Mesodermal cell (in vitro differentiated cells): Measurements from ENCODE around the gene SFT2D2.

Experiments
- H3K27ac ChIP-seq: 2 replicates; pipeline ENCODE4 v1.7.0; 2013; ENCODE audit warnings: mild to moderate bottlenecking, low read depth, low read length, moderate library complexity; ENCODE audit not compliant: severe bottlenecking
- H3K36me3 ChIP-seq: 2 replicates; pipeline ENCODE4 v1.7.1; 2013; ENCODE audit warnings: mild to moderate bottlenecking, low read length, moderate library complexity; ENCODE audit not compliant: control insufficient read depth, insufficient read depth
- H3K4me1 ChIP-seq: one replicate; pipeline ENCODE4 v1.7.1; 2013; ENCODE audit warnings: mild to moderate bottlenecking, low read length; ENCODE audit not compliant: insufficient read depth, control insufficient read depth, poor library complexity, severe bottlenecking
- H3K4me3 ChIP-seq: 2 replicates; pipeline ENCODE4 v1.7.0; 2013; ENCODE audit warnings: low read length, control low read depth, mild to moderate bottlenecking; ENCODE audit not compliant: insufficient read depth, poor library complexity, severe bottlenecking; ENCODE audit errors: extremely low read depth
- H3K9me3 ChIP-seq: 2 replicates; pipeline ENCODE4 v1.7.1; 2013; ENCODE audit warnings: mild to moderate bottlenecking, low read length, moderate library complexity; ENCODE audit not compliant: control insufficient read depth
- WGBS, 2 experiments: methylation state at CpG; one replicate each; pipeline ENCODE4 v1.1.5; 2013; ENCODE audit warnings: missing lambda C conversion rate in 2 of 2; ENCODE audit not compliant: insufficient coverage in 2 of 2; 5-methylcytosine and 5-hydroxymethylcytosine counted together

Gene SFT2D2

GRCh38 chr1:168265596-168265995 lies 39.8 kb downstream of the SFT2D2 start:
- Histone ChIP-seq H3K4me3 (no peak overlapping the region), H3K27ac (no peak overlapping the region), H3K4me1 (no peaks in the 10 kb centered on the region), H3K36me3 (peaks cover 28% of the 10 kb centered on the region), H3K9me3 (peaks cover 5% of the 10 kb centered on the region)
- no CpG with 5 or more reads among the region's 1 CpG for WGBS, 2 experiments

GRCh38 chr1:168266644-168267186 lies 40.9 kb downstream of the SFT2D2 start:
- WGBS, 2 experiments: 90 to 95% methylated on average over 6 of the region's 6 CpGs
- H3K27ac ChIP-seq: no peak overlapping the region
- H3K4me3 ChIP-seq: no peak overlapping the region
- peaks cover 28% of the 10 kb centered on the region for H3K36me3 ChIP-seq
- peaks cover 5% of the 10 kb centered on the region for H3K9me3 ChIP-seq
- no peaks in the 10 kb centered on the region for H3K4me1 ChIP-seq

- Histone ChIP-seq H3K36me3 (no peaks in the 10 kb centered on the region), H3K9me3 (no peaks in the 10 kb centered on the region), H3K4me1 (no peaks in the 10 kb centered on the region), H3K4me3 (no peak overlapping the region), H3K27ac (no peak overlapping the region)
- 100% methylated on average over 1 of the region's 1 CpG; no CpG with 5 or more reads in 1 of the 2 experiments for WGBS, 2 experiments
Observed at GRCh38 chr1:168271636-168272035, 45.8 kb downstream of the SFT2D2 start.

- WGBS, 2 experiments: no CpG with 5 or more reads among the region's 1 CpG
- no peaks in the 10 kb centered on the region for H3K9me3 ChIP-seq
- no peak overlapping the region for H3K27ac ChIP-seq
- H3K36me3 ChIP-seq: no peaks in the 10 kb centered on the region
- no peaks in the 10 kb centered on the region for H3K4me1 ChIP-seq
- no peak overlapping the region for H3K4me3 ChIP-seq
Observed at GRCh38 chr1:168273575-168273974, 47.8 kb downstream of the SFT2D2 start.

- no peaks in the 10 kb centered on the region for H3K9me3 ChIP-seq
- H3K4me3 ChIP-seq: no peak overlapping the region
- H3K27ac ChIP-seq: no peak overlapping the region
- H3K36me3 ChIP-seq: no peaks in the 10 kb centered on the region
- 94 to 100% methylated on average over 1 of the region's 1 CpG for WGBS, 2 experiments
- H3K4me1 ChIP-seq: no peaks in the 10 kb centered on the region
Observed at GRCh38 chr1:168279253-168279652, 53.4 kb downstream of the SFT2D2 start.

GRCh38 chr1:168280296-168280927 lies 54.6 kb downstream of the SFT2D2 start, which contains the start of gene TBX19:
TSS of gene TBX19 (plus strand) at chr1:168280877. CDS start at chr1:168281091, 214 bp downstream.
- Histone ChIP-seq H3K4me1 (no peaks in the 10 kb centered on the region), H3K36me3 (no peaks in the 10 kb centered on the region)
- 93 to 96% methylated on average over 3 to 4 of the region's 7 CpGs for WGBS, 2 experiments

GRCh38 chr1:168281603-168282325 lies 56.0 kb downstream of the SFT2D2 start:
- H3K4me3 ChIP-seq: no peak overlapping the region
- WGBS, 2 experiments: 92 to 95% methylated on average over 4 to 8 of the region's 11 CpGs
- no peaks in the 10 kb centered on the region for H3K36me3 ChIP-seq
- H3K4me1 ChIP-seq: no peaks in the 10 kb centered on the region
- no peaks in the 10 kb centered on the region for H3K9me3 ChIP-seq
- H3K27ac ChIP-seq: no peak overlapping the region

More at GRCh38 chr1:168280296-168280927, 54.6 kb downstream of the SFT2D2 start, which contains the start of gene TBX19:
- Histone ChIP-seq H3K4me3 (no peak within 1 kb of the TSS), H3K9me3 (no peaks in the 10 kb centered on the region), H3K27ac (no peak within 1 kb of the TSS)

- Histone ChIP-seq H3K27ac (no peak overlapping the region), H3K9me3 (no peaks in the 10 kb centered on the region), H3K4me1 (no peaks in the 10 kb centered on the region), H3K36me3 (no peaks in the 10 kb centered on the region), H3K4me3 (no peak overlapping the region)
Observed at GRCh38 chr1:168285521-168285790, 59.7 kb downstream of the SFT2D2 start.

- H3K36me3 ChIP-seq: no peaks in the 10 kb centered on the region
- no peak overlapping the region for H3K4me3 ChIP-seq
- H3K4me1 ChIP-seq: no peaks in the 10 kb centered on the region
- H3K9me3 ChIP-seq: no peaks in the 10 kb centered on the region
- no CpG with 5 or more reads among the region's 4 CpGs for WGBS, 2 experiments
- H3K27ac ChIP-seq: peak overlapping the region; percentile 16
Observed at GRCh38 chr1:168285971-168286927, 60.4 kb downstream of the SFT2D2 start.

- 80 to 100% methylated on average over 1 of the region's 1 CpG for WGBS, 2 experiments
- Histone ChIP-seq H3K27ac (no peak overlapping the region), H3K36me3 (no peaks in the 10 kb centered on the region), H3K4me1 (no peaks in the 10 kb centered on the region), H3K4me3 (no peak overlapping the region), H3K9me3 (no peaks in the 10 kb centered on the region)
Observed at GRCh38 chr1:168287237-168287664, 61.4 kb downstream of the SFT2D2 start.
